ENCODE measurements around the gene JPH4.
"Not testable (repeated sequence)": the region's sequence is repeated elsewhere in the genome, so short reads cannot be mapped to it uniquely, and the experiment has no call there.

JPH4 gene

GRCh38 chr14:23609001-23609400 lies 30.4 kb upstream of the JPH4 start:
- no peak for DNase-seq (ENCODE audit: low read depth in 1 of 2, low spot score in 1 of 2)

GRCh38 chr14:23608454-23608853 lies 29.9 kb upstream of the JPH4 start:
- DNase-seq (ENCODE audit: low read depth in 1 of 2, low spot score in 1 of 2): no peak

GRCh38 chr14:23605931-23606585 lies 27.5 kb upstream of the JPH4 start:
- no peak for DNase-seq (ENCODE audit: low read depth in 1 of 2, low spot score in 1 of 2)

DNA sequence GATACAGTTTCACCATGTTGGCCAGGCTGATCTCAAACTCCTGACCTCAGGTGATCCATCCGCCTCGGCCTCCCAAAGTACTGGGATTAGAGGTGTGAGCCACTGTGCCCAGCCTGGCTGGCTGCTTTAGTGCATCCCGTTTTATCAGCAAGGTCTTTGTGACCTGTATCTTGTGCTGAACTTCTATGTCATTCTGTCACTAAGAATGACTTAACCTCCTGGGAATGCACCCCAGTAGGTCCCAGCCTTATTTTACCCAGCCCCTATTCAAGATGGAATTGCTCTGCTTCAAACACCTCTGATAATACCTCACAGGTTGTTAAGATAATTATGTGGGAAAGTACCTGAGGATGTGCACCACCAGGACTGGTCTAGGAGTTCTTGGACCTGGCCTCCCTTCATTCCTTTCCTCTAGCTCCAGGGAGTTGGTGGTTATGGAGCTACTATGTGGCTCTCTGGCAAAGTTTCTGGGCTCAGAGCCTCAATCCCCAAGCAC lies 26.1 kb upstream of the JPH4 start:
- no peak for DNase-seq (ENCODE audit: low read depth in 1 of 2, low spot score in 1 of 2)

DNA sequence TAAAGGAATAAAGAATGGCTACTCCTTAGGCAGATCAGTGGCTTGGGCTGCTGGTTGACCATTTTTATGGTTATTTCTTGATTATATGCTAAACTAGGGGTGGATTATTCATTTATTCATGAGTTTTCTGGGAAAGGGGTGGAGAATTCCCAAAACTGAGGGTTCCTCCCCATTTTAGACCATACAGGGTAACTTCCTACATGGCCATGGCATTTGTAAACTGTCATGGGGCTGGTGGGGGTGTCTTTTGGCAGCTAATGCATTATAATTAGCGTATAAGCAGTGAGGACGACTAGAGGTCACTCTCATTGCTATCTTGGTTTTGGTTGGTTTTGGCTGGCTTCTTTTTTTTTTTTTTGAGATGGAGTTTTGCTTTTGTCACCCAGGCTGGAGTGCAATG lies 25.6 kb upstream of the JPH4 start:
- DNase-seq (ENCODE audit: low read depth in 1 of 2, low spot score in 1 of 2): no peak

DNA sequence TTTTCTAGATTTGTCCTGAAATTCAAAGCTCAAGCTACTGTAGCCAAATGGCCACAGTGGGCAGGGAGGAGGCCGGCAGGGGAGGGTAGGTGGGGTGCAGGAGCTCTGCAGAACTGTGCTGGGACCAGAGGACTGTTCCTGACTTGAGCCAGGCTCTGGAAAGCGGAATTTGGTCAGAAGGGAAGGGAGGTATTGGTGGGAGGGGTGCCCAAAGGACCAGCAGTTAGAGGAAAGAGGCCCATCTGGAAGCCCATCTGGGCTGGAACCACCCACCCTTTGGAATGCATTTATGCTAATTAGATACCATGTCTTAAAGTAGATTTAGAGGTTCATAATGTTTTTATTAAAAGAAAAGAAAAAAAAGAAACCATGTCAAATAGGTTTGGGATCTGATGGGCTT lies 24.5 kb upstream of the JPH4 start:
- no peak for DNase-seq (ENCODE audit: low read depth in 1 of 2, low spot score in 1 of 2)

DNA sequence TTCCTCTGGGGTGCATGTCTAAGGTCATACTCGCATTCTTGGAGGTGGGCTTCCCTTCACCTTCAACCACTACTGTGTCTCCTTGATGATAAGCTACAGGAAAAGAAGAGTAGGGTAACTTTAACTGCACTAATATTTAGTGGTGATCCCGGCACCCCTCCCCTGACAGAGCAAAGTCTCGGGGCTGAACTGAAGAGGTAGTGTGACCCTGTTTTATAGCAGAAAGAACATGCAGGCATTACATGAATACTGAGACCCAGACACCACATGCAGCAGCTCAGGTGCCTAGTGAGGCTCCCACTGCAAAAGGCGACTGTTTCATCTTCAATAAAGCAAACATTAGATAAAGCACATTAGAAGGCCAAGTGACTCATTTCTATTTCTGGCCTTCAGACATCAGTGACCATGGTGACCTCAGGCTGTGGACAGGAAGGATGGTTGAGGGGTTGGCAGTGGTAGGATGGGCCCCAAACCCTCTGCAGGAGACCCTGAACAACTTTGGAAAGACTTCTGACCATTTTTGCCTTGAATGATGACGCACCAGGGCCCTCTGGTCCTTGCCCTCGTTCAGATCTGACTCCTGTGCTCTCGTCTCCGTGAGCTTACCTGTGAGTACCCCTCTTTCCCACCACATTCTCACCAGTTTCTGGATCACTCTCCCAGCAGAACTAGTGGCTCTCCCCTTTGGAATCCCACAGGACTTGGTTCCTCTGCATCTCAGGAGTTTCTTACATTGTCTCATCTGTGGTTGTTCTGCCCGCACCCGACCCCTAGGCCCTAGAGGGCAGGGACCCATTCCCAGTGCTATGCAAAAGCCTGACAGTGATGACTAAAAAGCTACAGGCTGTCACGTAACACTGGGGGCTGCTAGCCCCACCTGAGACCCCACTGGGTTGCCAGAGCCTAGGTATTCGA lies 23.8 kb upstream of the JPH4 start:
- no peak for DNase-seq (ENCODE audit: low read depth in 1 of 2, low spot score in 1 of 2)

DNA sequence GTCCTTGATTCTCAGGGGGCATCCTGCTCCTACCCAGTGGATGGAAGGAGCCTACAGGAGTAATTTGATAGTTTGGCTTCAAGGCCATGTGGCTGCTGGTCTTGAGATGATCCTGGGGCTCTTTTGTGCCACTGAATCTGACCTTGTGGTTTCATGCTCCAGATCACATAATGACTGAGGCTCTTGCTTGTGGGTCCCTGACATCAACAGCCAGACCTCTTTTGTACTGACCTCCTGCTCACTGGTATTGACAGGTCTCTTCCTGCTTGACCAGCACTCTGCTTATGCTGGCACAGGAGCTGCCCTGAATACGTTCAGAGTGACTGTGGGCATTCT lies 23.2 kb upstream of the JPH4 start:
- no peak for DNase-seq (ENCODE audit: low read depth in 1 of 2, low spot score in 1 of 2)

DNA sequence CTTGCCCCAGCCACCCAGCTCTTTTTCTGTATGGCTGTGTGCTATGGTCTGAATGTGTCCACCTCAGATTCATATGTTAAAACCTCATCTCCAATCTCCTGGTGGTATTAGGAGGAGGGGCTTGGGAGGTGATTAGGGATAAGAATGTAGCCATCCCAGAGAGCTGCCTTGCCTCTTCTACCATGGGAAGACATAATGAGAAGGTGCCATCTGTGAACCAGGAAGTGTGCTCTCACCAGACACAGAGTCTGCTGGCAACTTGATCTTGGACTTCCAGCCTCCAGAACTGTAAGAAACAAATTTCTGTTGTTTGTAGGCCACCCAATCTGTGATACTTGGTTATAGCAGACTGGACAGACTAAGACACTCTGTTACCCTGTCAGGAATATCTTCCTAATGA lies 22.8 kb upstream of the JPH4 start:
- no peak for DNase-seq (ENCODE audit: low read depth in 1 of 2, low spot score in 1 of 2)

DNA sequence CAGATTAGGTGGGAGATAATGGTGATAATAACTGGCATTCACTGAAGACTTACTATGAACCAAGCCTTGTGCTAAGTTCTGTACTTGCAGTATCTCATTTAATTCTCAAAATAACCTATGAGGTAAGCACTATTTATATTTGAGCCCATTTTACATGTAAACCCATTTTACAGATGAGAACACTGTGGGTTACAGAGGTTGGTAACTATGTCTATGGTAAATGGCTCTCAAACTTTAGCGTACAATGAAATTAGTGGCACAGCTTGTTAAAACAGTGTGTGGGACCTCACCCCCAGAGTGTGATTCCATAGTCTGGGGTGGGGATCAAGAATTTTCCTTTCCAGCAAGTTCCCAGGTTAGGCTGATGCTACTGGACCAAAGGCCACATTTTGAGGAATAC lies 22.2 kb upstream of the JPH4 start:
- no peak for DNase-seq (ENCODE audit: low read depth in 1 of 2, low spot score in 1 of 2)

DNA sequence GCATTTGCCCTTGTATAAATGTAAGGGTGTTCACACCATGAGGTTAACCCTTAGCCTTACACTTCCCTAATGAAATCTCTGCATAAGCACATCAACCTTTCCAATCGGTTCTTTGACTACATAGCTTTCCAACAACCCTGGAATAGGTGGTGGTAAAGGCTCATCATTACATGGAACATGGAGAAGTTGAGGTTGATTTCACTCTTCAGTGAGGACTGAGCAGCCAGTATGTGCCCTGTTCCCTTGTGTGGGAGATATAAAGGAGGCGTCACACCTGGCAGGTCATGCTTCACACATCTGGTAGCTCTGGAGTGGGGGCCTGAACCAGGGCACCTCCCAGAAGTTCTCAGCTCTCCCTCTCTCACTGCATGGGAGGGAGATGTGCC lies 21.7 kb upstream of the JPH4 start:
- DNase-seq (ENCODE audit: low read depth in 1 of 2, low spot score in 1 of 2): no peak

GRCh38 chr14:23594191-23594590 lies 15.6 kb upstream of the JPH4 start:
- DNase-seq (ENCODE audit: low read depth in 1 of 2, low spot score in 1 of 2): not testable (repeated sequence)

- no peak for DNase-seq (ENCODE audit: low read depth in 1 of 2, low spot score in 1 of 2)
Measured at GRCh38 chr14:23590198-23590597, 11.6 kb upstream of the JPH4 start.

DNA sequence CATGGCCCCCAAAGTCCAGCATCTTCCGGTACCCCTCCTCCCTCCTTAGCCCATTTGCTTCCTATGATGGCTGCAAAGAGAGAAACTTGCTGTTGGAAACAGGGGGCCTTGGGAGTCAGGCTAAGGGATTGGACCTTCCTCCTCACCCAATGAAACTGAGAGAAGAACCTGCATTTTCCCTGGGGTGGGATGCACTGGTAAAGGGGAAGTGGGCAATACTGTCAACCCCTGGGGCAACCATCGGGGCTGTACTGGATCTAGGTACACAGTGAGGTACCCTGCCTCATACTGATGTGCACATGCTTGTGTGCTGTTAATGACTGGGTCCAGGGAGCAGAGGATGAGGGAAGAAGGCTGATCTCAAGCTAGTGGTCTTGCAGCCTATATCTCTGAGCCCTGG lies 11.0 kb upstream of the JPH4 start:
- DNase-seq (ENCODE audit: low read depth in 1 of 2, low spot score in 1 of 2): no peak

GRCh38 chr14:23588884-23589598 lies 10.5 kb upstream of the JPH4 start:
- peak; percentile 60 to 66 for DNase-seq (ENCODE audit: low read depth in 1 of 2, low spot score in 1 of 2)

DNA sequence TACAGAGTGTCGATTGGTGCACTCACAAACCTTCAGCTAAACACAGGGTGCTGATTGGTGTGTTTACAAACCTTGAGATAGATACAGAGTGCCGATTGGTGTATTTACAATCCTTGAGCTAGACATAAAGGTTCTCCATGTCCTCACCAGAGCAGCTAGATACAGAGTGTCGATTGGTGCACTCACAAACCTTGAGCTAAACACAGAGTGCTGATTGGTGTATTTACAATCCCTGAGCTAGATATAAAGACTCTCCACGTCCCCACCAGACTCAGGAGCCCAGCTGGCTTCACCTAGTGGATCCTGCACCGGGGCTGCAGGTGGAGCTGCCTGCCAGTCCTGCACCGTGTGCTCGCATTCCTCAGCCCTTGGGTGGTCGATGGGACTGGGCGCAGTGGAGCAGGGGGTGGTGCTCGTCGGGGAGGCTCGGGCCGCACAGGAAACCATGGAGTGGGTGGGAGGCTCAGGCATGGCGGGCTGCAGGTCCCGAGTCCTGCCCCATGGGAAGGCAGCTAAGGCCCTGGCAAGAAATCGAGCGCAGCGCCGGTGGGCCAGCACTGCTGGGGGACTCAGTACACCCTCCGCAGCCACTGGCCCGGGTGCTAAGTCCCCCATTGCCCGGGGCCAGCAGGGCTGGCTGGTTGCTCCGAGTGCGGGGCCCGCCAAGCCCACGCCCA lies 6.1 kb upstream of the JPH4 start:
- not testable (repeated sequence) for DNase-seq (ENCODE audit: low read depth in 1 of 2, low spot score in 1 of 2)

DNA sequence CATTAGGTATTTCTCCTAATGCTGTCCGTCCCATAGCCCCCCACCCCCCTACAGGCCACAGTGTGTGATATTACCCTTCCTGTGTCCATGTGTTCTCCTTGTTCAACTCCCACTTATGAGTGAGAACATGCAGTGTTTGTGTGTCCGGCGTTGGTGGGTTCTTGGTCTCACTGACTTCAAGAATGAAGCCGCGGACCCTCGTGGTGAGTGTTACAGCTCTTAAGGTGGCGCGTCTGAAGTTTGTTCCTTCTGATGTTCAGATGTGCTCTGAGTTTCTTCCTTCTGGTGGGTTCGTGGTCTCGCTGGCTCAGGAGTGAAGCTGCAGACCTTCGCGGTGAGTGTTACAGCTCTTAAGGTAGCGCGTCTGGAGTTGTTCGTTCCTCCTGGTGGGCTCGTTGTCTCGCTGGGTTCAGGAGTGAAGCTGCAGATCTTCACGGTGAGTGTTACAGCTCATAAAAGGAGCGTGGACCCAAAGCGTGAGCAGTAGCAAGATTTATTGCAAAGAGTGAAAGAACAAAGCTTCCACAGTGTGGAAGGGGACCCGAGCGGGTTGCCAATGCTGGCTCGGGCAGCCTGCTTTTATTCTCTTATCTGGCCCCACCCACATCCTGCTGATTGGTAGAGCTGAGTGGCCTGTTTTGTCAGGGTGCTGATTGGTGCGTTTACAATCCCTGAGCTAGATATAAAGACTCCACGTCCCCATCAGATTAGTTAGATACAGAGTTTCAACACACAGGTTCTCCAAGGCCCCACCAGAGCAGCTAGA lies 5.4 kb upstream of the JPH4 start:
- not testable (repeated sequence) for DNase-seq (ENCODE audit: low read depth in 1 of 2, low spot score in 1 of 2)

DNA sequence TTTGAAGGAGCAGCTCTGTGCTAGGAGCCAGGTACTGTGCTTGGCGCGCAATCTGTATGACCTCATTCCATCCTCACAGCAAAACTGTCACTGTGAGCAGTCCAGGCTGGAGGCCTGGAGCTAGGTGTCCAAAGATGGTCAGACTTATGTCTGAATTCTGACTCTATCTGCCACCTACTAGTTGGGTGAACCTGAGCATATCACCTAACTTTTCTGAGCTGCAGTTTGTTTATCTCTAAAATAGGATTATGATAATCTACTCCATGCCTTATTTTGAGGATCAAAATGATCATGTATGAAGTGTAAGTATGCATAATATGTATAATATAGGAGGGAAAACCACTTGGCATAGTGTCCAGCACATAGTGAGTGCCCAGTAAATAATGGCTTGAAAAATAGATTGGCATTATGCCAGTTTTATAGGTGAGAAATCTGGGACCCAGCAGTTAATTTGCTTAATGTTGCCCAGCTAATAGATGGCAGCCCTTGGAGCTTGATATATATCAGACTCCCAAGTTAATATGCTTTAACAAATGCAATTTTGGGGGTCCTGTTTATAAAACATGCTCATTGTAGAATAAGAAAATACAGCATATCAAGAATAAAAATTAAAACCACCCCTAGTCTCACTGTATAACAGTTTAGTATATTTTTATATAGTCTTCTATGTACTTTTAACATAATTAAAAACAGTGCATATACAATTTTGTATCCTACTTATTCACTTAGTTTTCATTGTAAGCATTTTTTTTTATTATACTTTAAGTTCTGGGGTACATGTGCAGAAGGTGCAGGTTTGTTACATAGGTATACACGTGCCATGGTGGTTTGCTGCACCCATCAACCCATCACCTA lies 4.5 kb upstream of the JPH4 start:
- no peak for DNase-seq (ENCODE audit: low read depth in 1 of 2, low spot score in 1 of 2)

GRCh38 chr14:23580948-23581281 lies 2.3 kb upstream of the JPH4 start:
- DNase-seq (ENCODE audit: low read depth in 1 of 2, low spot score in 1 of 2): no peak
